ENCODE results near the gene CNFN. TPM values are rescaled to one million over a fixed set of nuclear protein-coding genes. Genes with fewer than 3 reads are reported as not detected.

Gene CNFN
- total RNA-seq, 4 donors from 2014 or later, result 530 to 1,759 (median 921) TPM

DNA sequence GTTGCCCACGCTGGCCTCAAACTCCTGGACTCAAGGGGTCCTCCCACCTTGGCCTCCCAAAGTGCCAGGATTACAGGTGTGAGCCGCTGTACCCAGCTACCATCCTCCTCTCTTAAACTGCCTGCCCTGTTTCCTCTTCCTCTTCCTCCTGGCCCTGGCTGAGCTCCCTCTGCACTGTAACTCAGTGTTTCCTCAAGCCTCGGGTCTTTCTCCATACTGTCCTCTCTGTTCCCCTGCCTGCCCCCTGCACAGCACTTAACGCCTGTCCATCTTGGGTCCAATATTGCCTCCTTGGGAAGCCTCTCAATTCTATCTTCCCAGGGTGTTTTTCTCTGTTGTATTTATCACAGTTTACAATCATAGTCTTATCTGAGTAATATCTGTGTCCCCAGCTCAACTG lies 31.0 kb upstream of the CNFN start:
- intact Hi-C loops (cut with DNase I), result no loop called here
- Histone ChIP-seq H3K4me1 (peaks cover 35 to 56% (median 48%) of the 10 kb centered on the region in 3 donors), H3K4me3 (peak overlapping the region in 1 of 4 donors; percentile 74), H3K36me3 (no peaks in the 10 kb centered on the region), H3K27me3 (peaks cover 0 to 11% (median 0%) of the 10 kb centered on the region in 4 donors), H3K9me3 (no peaks in the 10 kb centered on the region), H3K27ac (peak overlapping the region; percentile 76 to 85 (median 78))
- no peak for TF ChIP-seq POLR2A (IDR thresholded peaks at IDR 0.05)
- TF ChIP-seq, protein P1, sequence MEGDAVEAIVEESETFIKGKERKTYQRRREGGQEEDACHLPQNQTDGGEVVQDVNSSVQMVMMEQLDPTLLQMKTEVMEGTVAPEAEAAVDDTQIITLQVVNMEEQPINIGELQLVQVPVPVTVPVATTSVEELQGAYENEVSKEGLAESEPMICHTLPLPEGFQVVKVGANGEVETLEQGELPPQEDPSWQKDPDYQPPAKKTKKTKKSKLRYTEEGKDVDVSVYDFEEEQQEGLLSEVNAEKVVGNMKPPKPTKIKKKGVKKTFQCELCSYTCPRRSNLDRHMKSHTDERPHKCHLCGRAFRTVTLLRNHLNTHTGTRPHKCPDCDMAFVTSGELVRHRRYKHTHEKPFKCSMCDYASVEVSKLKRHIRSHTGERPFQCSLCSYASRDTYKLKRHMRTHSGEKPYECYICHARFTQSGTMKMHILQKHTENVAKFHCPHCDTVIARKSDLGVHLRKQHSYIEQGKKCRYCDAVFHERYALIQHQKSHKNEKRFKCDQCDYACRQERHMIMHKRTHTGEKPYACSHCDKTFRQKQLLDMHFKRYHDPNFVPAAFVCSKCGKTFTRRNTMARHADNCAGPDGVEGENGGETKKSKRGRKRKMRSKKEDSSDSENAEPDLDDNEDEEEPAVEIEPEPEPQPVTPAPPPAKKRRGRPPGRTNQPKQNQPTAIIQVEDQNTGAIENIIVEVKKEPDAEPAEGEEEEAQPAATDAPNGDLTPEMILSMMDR (IDR thresholded peaks at IDR 0.05), result no peak
- WGBS, 2 donors, result 63 to 74% methylated on average over 4 of the region's 4 CpGs
- no peak for DNase-seq

DNA sequence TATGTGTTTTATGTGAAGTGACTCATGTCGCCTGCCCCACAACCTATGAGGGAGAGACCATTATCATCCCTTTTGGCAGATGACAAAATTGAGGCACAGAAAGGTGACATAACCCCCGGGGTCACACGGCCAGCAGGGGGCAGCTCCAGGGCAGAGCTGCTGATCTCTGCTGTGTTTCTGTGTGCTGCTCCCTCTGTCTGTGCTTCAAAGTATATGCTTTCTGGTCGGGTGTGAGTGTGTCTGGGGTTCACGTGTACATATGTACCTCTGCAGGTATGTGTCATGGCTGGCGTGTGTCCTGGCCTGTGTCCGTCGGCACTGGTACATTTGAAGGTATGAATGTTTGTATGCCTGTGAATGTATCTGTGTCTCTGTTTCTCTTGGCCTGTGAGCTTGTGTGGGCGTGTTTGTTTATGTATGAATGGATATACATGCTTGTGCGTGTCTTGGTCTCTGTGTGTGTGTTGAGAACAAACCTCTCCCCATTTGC lies 30.0 kb upstream of the CNFN start:
- peaks cover 0 to 11% (median 0%) of the 10 kb centered on the region in 4 donors for H3K27me3 ChIP-seq
- peaks cover 0 to 5% (median 0%) of the 10 kb centered on the region in 3 donors for H3K36me3 ChIP-seq
- no peaks in the 10 kb centered on the region for H3K9me3 ChIP-seq
- H3K27ac ChIP-seq, result peak overlapping the region; percentile 76 to 85 (median 78)
- no peak overlapping the region for H3K4me3 ChIP-seq
- no peak for DNase-seq
- intact Hi-C loops (cut with DNase I), result no loop called here
- TF ChIP-seq, protein P1 (IDR thresholded peaks at IDR 0.05), result peak; percentile 46 to 86 (median 70)
- TF ChIP-seq POLR2A (IDR thresholded peaks at IDR 0.05), result no peak
- 21 to 23% methylated on average over 5 to 10 of the region's 10 CpGs for WGBS, 2 donors
- H3K4me1 ChIP-seq, result peaks cover 35 to 56% (median 48%) of the 10 kb centered on the region in 3 donors

DNA sequence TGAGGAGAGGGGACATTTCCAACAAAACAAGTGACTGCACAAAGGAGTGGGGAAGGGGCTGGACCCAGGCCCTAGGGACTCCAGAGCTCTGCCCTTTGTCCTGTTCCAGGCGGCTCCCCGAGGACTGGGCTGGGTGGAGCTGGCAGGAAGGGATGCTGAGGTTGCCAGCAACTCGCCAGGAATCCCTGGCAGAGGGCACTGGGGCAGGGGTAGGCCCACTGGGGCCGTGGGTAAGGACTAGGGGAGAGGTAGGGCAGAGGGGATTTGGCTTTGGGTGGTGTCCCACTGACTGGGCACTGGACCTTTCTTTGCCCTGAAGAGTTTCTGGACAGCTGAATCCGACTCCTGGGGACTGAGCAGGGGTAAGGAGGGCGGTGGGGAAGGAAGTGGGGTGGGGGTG lies 29.2 kb upstream of the CNFN start:
- peak overlapping the region in 3 of 4 donors; percentile 7 to 78 (median 78) for H3K27ac ChIP-seq
- H3K36me3 ChIP-seq, result peaks cover 0 to 13% (median 0%) of the 10 kb centered on the region in 3 donors
- TF ChIP-seq, protein P1 (IDR thresholded peaks at IDR 0.05), result no peak
- TF ChIP-seq POLR2A (IDR thresholded peaks at IDR 0.05), result no peak
- WGBS, 2 donors, result 38 to 41% methylated on average over 4 of the region's 6 CpGs
- peaks cover 0 to 6% (median 0%) of the 10 kb centered on the region in 4 donors for H3K27me3 ChIP-seq
- intact Hi-C loops (cut with DNase I), result no loop called here
- no peak overlapping the region for H3K4me3 ChIP-seq
- DNase-seq, result no peak
- no peaks in the 10 kb centered on the region for H3K9me3 ChIP-seq
- H3K4me1 ChIP-seq, result peaks cover 35 to 54% (median 46%) of the 10 kb centered on the region in 3 donors

DNA sequence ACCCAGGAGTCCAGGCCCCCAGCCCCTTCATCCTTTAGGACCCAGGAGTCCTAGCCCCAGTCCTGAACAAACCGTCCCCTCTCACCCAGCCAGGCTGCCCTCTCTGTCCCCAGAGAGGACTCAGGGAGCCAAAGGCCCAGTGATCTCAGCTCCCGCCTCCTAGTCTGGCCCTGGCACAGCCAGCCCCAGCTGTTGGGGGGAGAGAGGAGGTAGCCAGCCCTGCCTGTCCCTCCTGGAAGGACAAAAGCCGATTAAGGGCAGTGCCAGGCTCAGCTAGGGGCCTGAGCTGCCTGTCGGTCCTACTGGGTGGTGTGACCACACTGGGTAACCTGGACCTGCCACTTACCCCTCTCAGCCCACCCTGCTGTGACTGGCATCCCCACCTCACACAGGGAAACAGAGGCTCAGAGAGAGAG lies 22.6 kb upstream of the CNFN start:
- H3K27me3 ChIP-seq, result no peaks in the 10 kb centered on the region
- WGBS, 2 donors, result 62% methylated on average over 3 of the region's 4 CpGs; no CpG with 5 or more reads in 1 of the 2 donors
- peaks cover 0 to 25% (median 6%) of the 10 kb centered on the region in 3 donors for H3K4me1 ChIP-seq
- no peak for TF ChIP-seq POLR2A (IDR thresholded peaks at IDR 0.05)
- TF ChIP-seq, protein P1 (IDR thresholded peaks at IDR 0.05), result no peak
- no peak for DNase-seq
- H3K36me3 ChIP-seq, result peaks cover 0 to 43% (median 0%) of the 10 kb centered on the region in 3 donors
- H3K4me3 ChIP-seq, result no peak overlapping the region
- no peak overlapping the region for H3K27ac ChIP-seq
- intact Hi-C loops (cut with DNase I), result no loop called here
- no peaks in the 10 kb centered on the region for H3K9me3 ChIP-seq

DNA sequence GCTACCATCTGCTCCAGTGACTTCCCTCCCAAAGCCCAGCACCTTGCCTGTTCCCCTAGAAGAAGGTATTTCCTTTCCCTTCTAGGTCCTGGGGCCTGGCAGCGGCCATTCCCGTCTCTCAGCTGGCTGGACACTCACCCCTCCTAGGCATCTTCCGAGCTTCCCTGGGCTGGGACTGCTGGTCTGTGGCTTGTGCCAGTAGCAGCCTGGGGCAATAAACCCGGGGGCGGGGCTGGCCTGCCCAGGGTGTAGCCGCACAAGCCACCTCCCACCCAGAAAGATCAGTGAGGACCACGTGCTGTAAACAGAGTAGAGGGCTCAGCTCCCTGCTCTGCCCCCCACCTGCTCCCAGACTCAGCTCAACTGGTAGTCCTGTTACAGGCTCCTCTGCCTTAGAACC lies 22.1 kb upstream of the CNFN start:
- H3K27ac ChIP-seq, result no peak overlapping the region
- peaks cover 0 to 25% (median 6%) of the 10 kb centered on the region in 3 donors for H3K4me1 ChIP-seq
- no peaks in the 10 kb centered on the region for H3K9me3 ChIP-seq
- 57% methylated on average over 6 of the region's 7 CpGs; no CpG with 5 or more reads in 1 of the 2 donors for WGBS, 2 donors
- intact Hi-C loops (cut with DNase I), result no loop called here
- peaks cover 0 to 48% (median 0%) of the 10 kb centered on the region in 3 donors for H3K36me3 ChIP-seq
- H3K27me3 ChIP-seq, result no peaks in the 10 kb centered on the region
- TF ChIP-seq, protein P1 (IDR thresholded peaks at IDR 0.05), result no peak
- no peak for TF ChIP-seq POLR2A (IDR thresholded peaks at IDR 0.05)
- DNase-seq, result no peak
- H3K4me3 ChIP-seq, result no peak overlapping the region
